Caki2 (cell line): Measurements from ENCODE around the gene PAFAH2. TPM values are rescaled to one million over a fixed set of nuclear protein-coding genes. Genes with fewer than 3 reads are reported as not detected.

Experiments
- DNase-seq: peaks from one replicate; pipeline ENCODE4 v3.0.0-alpha.2; 2015; ENCODE audit warnings: low read depth
- in situ Hi-C: cut with HindIII; loops from 2 replicates; pipeline ENCODE4 v1.10.0; 2016; ENCODE audit warnings: low sequenced_read_pairs, low pct_unique_long_range_greater_than_20kb, mixed read lengths
- total RNA-seq: library from RNA; depleted of rRNA; stranded (reverse); fragments of >200 nt; shearing (Covaris generic); gene quantifications from 2 replicates; pipeline ENCODE4 v1.2.3, GENCODE V29; 2014; ENCODE audit warnings: low replicate concordance

PAFAH2 gene
- total RNA-seq, 1 experiment from 2014 or later = 16.6 TPM

DNA sequence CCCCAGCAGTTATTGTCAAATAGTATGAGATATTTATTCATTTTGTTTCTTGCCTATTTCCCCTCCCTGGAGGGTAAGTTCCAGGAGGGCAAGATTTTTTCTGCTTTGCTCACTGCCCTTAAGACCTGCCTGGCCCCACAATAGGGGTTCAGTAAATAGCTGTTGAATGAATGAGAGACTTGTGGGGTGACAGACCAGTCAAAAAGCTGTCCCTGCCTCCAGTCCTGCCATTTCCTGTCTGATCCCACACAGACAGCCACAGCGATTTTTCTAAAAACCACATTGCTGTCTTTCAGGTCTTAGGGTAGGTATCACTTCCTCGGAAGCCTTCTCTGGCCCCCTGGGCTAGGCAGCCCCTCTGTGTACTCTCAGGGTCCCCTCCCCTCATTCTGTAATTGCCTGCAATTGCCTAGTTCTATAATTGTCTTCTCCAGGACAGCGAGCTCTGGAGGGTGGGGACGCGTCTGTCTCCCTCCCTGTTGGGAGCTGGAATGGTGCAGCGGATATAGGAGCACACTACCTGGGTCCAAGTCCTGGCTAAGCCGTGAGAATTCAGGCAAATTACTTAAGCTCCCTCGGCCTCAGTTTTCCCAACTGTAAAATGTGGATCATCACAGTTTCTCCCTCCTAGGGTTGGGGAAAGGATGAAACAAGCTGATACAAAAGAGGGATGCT, 21.9 kb upstream of the PAFAH2 start:
- in situ Hi-C loops = no loop called here
- no peak for DNase-seq

DNA sequence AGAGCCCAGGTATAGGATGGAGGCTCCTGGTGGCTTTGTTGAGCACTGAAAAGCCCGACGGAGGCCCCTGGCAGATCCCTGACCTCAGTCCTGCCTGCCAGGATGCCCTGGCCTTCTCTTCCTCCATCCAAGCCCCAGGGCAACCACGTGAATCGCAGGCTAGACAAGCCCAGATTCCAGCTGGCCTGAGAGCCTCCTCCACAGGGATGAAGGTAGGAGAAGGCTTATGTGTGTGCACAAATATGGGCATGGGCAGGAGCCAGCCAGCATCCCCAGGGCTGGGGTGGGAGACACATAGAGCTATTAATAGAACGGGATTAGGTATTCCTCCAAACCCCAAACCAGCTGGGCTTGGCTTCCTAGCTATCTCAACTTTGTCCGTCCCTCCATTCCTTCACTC, 19.7 kb upstream of the PAFAH2 start:
- DNase-seq = no peak
- in situ Hi-C loops = no loop called here

DNA sequence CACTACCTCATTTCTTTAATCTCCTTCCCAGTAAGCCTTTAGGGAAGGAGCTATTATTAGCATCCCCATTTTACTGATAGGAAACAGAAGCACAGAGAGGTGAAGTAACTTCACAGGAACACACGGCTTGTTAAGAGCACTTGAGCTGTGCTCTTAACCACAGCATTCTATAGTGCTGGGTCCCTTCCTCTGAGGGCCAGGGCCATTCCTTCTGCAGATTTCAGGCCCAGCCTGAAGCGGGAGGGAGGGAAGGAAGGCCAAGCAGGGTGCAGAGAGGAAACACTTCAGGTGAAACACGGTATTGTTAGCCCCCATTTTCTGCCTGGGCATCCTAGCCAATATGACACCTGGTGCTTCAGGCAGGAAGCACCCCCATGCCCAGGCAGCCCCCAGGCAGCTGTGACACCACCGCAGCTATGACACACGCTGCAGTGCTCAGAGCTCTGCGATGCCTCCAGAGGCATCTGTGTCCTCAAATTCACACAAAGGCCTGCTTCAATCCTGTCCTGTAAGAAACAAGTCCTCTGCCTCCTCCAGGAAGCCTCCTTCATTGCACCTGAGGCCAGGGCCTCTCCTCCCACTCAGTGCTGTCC, 19.2 kb upstream of the PAFAH2 start:
- in situ Hi-C loops = no loop called here
- DNase-seq = no peak

DNA sequence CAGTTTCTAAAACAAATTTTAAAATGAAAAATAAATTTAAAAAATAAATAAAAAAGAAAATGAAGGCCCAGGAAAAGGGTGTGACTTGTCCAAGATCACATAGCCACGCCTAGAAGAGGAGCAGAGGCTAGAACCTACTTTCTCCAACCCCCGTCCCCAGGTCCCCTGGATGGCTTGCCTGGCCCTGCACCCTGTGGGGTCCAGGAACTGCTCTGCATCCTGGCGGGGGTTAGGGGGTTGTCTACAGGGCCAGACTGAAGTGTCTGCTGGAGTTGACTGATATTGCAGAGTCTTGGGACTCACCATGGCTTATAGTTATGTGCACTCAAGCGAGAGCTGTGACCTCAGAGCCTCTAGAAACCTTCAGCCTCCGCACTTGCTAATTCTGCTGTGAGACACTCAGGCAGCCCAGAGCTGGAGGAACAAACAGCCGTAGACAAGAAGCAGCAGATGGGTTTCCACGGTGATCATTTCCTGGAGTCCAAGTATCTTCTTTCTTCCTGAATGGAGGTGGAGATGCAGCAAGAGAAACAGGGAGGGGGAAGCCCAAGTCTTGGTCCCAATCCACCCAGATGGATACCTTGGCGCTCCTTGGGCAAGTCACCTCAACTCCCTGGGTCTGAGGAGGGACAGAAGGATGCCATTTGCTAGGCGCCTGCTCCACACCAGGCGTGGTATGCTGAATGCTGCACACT, 18.5 kb upstream of the PAFAH2 start:
- in situ Hi-C loops = no loop called here
- DNase-seq = no peak

DNA sequence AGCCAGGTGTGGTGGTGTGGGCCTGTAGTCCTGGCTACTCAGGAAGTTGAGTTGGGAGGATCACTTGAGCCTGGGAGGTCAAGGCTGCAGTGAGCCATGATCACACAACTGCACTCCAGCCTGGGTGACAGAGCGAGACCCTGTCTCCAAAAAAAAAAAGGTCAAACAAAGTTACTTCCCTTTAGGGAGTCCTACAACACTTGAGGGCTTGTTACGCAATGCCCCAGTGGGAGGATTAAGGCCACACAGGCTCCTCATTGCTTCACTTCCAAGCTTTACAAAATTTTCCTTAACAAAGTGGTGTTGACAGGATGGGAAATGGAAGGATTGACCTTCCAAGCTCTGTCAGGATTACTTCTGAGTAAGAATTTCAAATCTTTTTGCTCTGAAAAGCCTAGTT, 17.5 kb upstream of the PAFAH2 start:
- DNase-seq = no peak
- in situ Hi-C loops = no loop called here

DNA sequence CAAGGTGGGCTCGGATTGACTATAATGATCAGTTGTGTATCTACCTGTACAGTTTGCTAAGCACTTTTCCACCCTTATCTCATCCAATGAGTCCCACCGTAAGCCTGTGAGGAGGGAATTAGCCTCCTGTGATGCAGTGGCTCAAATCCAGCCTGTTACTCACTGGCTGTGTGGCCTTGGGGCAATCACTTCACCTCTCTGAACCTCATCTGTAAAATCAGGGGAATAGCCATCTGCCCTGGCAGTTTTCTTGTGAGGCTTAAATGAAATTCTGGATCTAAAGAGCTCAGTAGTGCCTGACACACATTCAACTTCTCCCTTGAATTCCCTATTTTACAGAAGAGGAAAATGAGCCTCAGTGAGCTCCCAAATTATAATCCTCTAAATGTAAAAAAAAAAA, 16.3 kb upstream of the PAFAH2 start:
- no peak for DNase-seq
- in situ Hi-C loops = no loop called here

DNA sequence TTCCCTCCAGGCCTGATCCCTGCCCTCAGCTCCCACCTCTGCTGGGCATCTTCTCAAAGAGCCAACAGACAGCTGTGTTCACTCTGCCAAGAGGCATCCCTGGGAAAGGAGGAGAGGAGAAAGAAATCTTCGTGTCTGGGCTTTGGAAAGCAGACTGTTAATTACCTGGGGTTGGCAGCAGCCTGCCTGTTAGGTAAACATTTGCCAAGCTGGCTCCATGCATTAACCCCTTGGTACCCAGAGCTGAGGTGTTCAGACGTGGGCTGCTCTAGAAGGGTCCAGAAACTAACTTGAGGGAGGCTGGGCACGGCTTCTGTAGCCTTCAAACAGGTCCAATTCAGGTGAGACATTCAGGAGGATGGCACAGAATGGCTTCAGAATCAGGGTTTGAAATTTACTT, 15.0 kb upstream of the PAFAH2 start:
- in situ Hi-C loops = no loop called here
- no peak for DNase-seq

DNA sequence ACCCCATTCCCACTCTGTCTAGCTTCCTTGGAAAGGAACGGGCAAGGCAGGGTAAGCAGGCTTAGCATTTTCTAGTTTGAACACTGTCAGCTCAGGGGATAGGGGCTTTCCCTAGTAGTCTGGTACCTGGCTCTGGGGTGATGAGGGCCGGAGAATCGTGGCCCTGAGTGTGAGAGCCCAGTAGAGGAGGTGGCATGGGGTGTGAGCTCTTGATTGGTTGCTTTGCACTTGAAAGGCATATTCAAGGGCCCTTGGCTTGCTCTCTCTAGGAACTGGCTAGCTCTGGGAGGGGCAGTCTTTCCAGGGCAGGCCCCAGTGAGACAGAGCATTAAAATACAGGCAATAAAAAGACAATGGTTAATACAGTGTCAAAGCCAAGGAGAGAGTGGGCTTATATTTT, 13.0 kb upstream of the PAFAH2 start:
- DNase-seq = no peak
- in situ Hi-C loops = no loop called here

DNA sequence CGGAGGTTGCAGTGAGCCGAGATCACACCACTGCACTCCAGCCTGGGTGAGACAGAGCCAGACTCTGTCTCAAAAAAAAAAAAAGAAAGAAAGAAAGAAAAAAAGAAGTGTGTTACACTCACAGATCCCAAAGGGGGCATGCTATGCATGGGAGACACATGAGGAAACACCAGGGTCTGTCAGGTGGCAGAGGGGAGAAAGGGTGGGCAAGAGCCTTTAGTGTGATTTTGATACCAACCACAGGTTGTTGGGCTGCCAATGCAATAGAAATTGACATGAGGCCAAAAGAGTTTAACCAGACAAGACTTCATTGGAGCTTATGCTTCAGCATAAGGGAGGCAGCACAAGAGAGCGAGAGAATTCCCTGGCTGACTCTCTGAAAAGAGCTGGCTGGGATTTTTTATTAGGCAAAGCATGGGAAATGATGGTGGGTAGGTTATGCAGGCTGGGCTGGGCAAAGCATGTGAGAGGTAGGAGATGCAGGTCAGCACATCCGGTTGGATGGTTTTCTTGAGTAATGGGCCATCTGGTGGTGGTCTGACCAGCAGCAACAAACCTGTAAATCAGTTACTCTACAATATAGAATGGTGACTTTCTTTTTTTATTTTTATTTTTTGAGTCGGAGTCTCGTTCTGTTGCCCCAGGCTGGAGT, 12.1 kb upstream of the PAFAH2 start:
- no peak for DNase-seq
- in situ Hi-C loops = no loop called here

DNA sequence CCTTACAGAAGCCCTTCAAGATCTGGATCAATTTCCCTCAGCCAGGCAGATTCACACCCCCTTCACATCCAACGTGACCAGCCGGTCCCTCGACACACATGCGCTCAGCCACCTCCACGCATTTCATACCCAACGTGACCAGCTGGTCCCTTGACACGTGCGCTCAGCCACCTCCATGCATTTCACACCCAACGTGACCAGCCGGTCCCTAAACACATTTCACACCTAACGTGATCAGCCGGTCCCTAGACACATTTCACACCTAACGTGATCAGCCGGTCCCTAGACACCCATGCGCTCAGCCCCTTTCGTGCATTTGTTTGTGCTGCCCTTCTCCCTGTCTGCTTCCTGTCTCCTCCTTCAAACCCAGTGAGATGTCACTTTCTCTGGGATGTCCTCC, 8.8 kb upstream of the PAFAH2 start:
- DNase-seq = no peak
- in situ Hi-C loops = no loop called here

DNA sequence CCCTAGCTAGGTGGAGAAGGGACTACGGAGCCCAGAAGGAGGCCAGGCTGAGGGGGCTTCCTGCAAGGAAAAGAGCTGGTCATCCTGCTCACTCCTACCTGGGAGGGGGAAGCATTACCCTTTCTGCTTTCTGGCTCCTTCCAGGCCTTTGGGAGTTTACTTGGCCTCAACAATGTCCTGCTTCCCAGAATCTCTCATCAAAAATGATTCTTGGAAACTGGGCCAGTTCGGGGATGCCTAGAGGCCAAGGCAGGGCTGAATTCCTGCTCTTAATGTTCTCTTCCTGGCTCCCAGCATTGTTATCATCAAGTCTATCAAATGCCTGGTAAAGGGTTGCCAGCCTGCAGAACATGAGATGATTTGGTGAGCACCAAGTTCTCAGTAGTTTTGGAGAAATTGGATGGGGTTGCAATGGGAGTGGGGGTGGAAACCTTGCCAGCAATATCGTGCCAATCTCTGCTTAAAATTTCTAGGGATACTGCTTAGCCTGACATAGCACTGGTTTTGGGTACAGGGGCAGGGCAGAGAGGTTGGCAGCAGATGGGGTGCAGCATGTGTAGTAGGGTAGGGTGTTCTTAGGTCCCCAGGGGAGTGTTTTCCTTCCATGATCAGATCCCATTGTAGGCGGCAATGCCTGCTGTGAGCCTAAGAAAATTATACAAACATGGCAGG, 7.7 kb upstream of the PAFAH2 start:
- in situ Hi-C loops = no loop called here
- no peak for DNase-seq

DNA sequence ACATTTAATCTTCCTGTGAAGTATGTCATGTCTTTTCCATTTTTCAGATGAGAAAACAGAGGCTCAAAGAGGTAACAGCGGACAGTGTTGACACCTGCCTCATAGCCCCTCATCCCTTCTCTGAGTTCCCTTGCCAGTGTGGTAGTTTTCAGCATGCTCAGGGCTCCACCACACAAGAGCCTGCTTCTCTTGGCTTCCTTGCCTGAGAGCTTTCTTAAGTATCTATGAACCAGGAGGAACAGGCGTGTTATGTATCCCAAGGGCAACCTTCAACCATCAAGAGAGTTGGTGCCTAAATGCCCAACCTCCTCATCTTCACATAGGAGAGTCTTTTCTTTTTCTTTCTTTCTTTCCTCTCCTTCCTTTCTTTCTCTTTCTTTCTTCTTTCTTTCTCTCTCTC, 5.9 kb upstream of the PAFAH2 start:
- in situ Hi-C loops = no loop called here
- DNase-seq = no peak

DNA sequence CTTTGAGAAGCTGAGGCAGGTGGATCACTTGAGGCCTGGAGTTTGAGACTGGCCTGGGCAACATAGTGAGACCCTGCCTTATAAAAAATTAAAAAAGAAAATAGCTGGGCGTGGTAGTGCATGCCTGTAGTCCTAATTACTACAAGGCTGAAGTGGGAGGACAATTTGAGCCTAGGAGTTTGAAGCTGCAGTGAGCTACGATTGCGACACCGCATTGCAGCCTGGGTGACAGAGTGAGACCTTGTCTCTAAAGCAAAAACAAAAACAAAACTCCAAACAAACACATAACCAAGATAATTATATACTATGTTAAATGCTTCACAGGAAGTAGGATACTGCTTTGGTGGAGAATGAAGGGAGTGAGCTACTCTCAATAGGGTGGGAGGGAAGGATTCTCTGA, 5.4 kb upstream of the PAFAH2 start:
- DNase-seq = no peak
- in situ Hi-C loops = no loop called here

DNA sequence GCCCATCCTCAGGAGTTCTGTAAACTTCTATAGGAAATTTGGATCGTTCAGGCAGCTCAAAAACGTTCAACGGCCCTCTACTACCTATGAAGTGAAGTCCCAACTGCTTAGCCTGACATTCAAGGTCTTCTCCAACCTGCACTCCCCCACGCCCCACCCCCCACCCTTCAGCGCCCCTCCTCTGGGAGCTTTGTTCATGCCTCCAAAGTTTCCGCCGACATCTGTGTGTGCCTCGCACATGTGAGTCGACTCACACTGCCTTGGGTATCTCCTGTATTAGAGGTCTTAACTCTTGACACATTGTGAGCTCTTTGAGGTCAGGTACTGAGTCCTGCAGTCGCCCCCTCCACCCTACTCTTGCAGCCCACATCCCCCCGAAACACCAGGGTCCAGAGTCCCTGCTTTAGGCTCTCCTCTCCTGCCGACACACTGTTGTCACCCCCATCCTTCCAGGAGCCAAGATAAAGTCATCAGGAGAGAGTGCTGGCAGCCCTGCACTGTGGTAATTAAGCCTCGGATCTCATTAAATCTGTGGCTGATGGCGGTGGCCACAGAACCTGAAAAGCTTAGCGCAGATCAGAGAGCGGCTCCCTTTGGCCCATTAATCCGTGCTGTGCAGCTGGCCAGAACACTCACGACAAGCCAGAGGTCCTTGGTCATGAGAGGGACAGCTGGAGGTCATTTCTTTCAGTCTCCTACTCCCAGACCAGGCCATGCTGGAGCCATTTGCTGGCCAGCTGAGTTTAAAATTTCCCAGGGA, 1.4 kb upstream of the PAFAH2 start:
- in situ Hi-C loops = loop anchor here (25.0 kb wide), 1 partner anchor 112 kb away; the partner anchor contains the start of gene PAQR7
- DNase-seq = no peak

DNA sequence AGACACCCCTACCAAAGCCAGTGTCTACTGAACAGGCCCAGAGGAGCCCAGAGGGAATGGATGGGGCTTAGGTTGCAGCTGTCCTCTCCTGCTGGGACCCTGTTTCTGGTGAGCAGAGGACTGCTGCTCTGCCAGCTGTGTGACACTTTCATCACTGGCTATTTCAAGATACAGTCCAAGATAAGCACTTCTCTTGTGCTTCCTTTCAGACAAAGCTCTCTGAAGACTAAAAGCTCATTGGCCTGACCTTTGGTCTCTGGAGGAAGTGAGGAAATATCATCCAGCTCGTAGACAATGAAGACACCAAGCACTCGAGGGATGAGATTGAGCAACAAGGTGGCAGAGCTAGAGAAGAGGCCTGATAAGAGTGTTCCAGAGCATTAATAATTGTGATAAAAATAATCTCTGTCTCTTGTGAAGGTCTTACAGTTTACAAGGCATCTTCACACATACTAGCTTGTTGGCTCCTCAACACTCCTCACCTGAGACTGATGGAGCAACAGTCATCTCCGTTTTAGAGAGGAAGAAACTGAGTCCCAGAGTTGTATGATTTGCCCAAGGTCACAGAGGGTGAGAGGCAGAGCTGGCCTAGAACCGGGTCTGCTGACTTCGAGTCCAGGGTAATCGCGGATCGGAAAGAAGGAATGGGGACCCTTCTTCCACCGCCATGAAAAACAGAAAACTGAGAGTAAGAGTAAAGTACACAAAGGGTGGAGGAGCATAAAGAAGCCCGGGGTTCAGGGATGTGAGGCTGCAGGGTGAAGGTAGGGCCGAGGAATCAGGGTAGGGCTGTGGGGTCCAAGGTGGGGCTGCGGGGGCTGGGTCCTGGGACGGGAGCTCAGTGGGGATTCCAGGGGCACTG, 666 bp downstream of the PAFAH2 start:
- in situ Hi-C loops = loop anchor here (25.0 kb wide), 1 partner anchor 110 kb away; the partner anchor contains the start of gene PAQR7
- DNase-seq = peak; percentile 13

DNA sequence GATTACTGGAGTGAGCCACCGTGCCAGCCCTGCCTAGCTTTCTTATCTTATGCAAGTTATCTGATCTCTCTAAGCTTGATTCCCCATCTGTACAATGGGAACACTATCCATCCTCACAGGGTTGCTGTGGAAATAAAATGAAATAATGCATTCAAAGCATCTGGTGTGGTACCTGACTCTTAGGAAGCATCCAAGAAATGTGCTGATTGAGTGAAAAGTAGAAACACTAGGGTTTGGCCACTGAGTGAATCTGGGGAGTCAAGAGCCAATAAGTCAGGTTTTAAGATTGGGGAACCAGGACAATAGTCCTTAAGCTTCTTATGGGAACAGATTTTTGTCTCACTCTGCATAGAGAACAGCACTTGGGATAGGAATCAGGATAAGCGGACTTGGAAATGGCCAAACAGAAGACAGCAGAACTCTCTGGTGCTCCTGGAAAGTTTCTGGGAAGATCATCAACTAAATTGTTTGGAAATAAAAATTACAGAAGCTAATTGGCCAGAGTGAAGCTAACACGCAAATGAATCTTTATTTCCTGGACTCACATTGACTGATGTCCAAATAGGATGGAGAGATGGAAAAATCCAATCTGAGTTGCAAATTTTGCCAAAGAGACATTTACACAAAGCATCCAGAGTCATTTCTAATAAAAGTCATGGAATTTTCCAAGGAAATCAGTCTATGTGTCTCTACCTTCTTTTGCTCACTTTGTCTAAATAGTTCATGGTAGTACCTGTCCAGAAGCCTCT, 3.3 kb downstream of the PAFAH2 start:
- DNase-seq = no peak
- in situ Hi-C loops = loop anchor here (25.0 kb wide), 1 partner anchor 107 kb away; the partner anchor contains the start of gene PAQR7
